Osteocyte (in vitro differentiated cells): Measurements from ENCODE around the gene MSGN1. TPM values are rescaled to one million over a fixed set of nuclear protein-coding genes. Genes with fewer than 3 reads are reported as not detected.

ENCODE experiments used
- DNase-seq: peaks from one replicate; pipeline ENCODE4 v3.0.0; 2021; ENCODE audit warnings: mixed read lengths; ENCODE audit not compliant: unreplicated experiment; ENCODE audit errors: extremely low spot score
- H3K27ac Mint-ChIP-seq: one replicate; pipeline ENCODE4 v1.8.0; 2021; ENCODE audit warnings: mild to moderate bottlenecking, mixed read lengths; ENCODE audit not compliant: unreplicated experiment
- H3K27me3 Mint-ChIP-seq: one replicate; pipeline ENCODE4 v1.8.0; 2021; ENCODE audit warnings: mixed read lengths; ENCODE audit not compliant: unreplicated experiment
- H3K36me3 Mint-ChIP-seq: one replicate; pipeline ENCODE4 v1.8.0; 2021; ENCODE audit warnings: mixed read lengths; ENCODE audit not compliant: unreplicated experiment
- H3K4me1 Mint-ChIP-seq: one replicate; pipeline ENCODE4 v1.8.0; 2021; ENCODE audit warnings: mixed read lengths; ENCODE audit not compliant: unreplicated experiment
- H3K4me3 Mint-ChIP-seq: one replicate; pipeline ENCODE4 v1.8.0; 2021; ENCODE audit warnings: mild to moderate bottlenecking, moderate library complexity, mixed read lengths; ENCODE audit not compliant: unreplicated experiment
- H3K9me3 Mint-ChIP-seq: one replicate; pipeline ENCODE4 v1.8.0; 2021; ENCODE audit warnings: mixed read lengths; ENCODE audit not compliant: unreplicated experiment
- CTCF ChIP-seq: fragments of 200-600 bp; sonication (generic); IDR thresholded peaks from 2 replicates; pipeline ENCODE4 v1.5.0; 2021; ENCODE audit warnings: antibody characterized with exemption, mild to moderate bottlenecking, moderate library complexity
- total RNA-seq: library from RNA; stranded (reverse); gene quantifications from 2 replicates; pipeline ENCODE4 v1.2.1, GENCODE V29; 2021

Gene MSGN1
- total RNA-seq, 1 donor from 2014 or later: not detected

GRCh38 chr2:17867133-17867532 lies 50.9 kb downstream of the MSGN1 start:
- Mint-ChIP-seq H3K9me3 (no peaks in the 10 kb centered on the region), H3K4me1 (no peaks in the 10 kb centered on the region), H3K4me3 (no peak overlapping the region), H3K36me3 (no peaks in the 10 kb centered on the region), H3K27ac (no peak overlapping the region), H3K27me3 (no peaks in the 10 kb centered on the region)
- DNase-seq: no peak
- no peak for TF ChIP-seq CTCF

Other genes with a start within 250 kb of the MSGN1 start
- 21.3 and 22.5 TPM in 2 replicates for gene SMC6, start 62.6 kb upstream of the MSGN1 start, total RNA-seq
- gene GEN1, start 62.3 kb upstream of the MSGN1 start, total RNA-seq: 5.5 and 11.0 TPM in 2 replicates
- gene KCNS3, start 62.2 kb downstream of the MSGN1 start, total RNA-seq: not detected in 2 replicates